RKO (cell line): ENCODE data around the gene ANKRD33B.
A peak's percentile ranks its signal among the peaks of the same experiment; 100 is the strongest.

ENCODE experiments used
- DNase-seq: peaks from one replicate; pipeline ENCODE4 v3.0.0-alpha.2; 2016; ENCODE audit warnings: low spot score

The ANKRD33B gene

DNA sequence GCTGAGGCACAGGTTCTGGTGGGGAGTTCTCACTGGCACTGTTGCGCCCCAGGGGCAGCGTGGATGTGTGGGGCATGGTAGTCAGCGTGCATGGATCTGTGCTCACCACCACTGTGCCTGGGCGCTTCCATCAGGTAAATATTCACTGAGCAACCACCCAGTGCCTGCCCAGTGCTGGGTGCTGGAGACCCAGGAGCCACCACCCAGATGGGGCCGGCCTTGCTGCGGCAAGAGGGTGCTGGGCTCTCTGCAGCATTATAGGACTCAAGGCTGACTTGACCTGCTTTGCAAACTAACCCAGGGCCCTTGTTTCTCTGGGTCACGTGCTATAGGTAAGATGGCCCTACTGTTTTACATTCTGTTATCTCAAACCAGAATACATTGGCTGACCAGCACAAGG lies 136.6 kb downstream of the ANKRD33B start:
- no peak for DNase-seq

DNA sequence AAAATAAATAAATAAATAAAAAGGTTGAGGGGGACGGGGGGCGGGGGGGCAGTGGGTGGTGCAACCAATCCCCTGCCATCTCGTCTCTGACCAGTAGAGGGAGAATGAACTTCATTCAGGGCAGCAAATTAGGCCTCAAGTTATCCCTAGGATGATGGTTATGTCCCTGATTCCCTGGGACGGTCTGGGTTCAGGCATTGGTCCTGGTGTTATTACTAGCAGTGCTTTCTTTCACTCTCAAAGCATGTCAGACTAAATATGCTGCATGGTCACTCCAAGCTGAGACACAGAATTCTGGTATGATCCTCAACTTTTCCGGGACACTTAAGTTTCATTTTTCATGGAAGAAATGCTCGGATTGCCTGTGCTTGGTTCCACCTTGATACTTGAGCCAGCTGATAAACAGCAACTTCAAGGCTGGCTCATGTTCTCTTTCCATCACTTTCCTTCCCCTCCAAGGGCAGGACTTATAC lies 137.7 kb downstream of the ANKRD33B start:
- peak; percentile 33 for DNase-seq

DNA sequence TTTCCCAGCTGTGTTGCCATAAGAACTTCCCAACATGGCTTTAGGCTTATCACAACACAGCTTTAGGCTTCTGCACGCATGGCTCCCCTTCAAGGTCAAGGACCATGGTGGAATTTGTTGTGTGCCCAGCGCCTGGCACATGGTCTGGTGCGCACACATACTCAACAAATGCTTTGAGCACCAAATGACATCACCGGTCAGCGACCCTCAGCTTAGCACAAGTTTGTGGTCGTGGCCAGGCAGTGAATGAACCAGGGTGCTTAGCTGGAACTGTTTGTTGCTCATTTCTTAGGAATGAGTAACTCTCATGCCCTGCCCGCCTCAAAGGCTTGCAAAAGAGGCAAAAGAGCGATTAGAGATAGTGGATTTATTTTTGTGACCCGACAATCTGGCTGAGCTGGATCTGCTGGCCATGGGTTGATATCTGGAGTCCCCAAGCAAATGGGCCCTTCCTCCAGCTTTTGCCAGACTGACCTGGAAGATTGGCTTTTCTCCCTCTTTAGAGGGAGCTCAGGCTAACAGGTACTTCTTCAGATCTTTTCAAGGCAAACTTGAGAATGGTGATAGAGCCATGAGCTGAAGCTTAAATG lies 138.3 kb downstream of the ANKRD33B start:
- DNase-seq, result peak; percentile 27

DNA sequence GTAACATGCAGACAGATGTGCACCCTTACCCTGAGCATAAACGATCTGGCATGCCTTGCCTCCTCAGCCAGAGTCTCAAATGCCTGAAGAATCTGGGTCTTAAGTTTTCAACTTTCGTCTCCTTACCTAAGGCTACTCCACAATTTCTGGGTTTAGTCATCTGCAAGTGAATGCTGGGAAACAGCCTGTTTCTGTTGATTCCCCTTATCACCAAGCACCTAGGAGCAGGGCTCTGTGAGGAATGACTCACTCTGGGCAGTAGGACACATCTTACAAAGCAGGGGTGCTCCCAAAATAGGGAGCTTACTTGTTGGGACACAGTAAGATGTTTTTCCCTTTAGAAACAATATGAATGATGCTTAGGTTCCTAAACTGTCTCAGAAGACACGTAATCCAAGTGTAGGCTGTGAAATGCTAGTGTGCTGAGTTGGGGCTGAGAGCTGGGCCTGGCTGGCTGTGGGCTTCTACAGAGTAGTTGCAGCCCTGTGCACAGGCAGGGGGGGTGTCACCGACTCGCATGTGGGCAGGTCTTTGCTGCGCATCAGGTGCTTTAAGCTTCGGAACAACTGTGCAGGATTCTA lies 139.1 kb downstream of the ANKRD33B start:
- DNase-seq, result peak; percentile 14

DNA sequence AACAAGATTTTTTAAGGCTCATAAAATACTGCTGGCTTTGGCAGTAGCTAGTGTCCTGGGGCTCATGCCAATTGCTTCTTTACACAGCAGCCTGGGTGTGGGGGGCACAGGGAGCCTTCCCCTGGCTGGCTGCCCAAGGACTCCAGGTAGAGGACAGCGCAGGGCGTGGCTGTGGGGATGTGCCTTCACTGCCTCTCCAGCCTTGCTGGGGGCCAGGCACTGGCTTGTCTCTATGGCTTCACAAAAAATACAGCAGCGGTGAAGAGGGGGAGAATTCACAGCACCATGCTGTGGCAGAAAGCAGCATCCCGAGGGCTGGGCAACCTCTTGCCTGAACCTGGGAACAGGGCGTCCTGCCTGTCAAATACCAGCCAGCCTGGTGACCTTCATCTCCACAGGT lies 139.8 kb downstream of the ANKRD33B start:
- no peak for DNase-seq

DNA sequence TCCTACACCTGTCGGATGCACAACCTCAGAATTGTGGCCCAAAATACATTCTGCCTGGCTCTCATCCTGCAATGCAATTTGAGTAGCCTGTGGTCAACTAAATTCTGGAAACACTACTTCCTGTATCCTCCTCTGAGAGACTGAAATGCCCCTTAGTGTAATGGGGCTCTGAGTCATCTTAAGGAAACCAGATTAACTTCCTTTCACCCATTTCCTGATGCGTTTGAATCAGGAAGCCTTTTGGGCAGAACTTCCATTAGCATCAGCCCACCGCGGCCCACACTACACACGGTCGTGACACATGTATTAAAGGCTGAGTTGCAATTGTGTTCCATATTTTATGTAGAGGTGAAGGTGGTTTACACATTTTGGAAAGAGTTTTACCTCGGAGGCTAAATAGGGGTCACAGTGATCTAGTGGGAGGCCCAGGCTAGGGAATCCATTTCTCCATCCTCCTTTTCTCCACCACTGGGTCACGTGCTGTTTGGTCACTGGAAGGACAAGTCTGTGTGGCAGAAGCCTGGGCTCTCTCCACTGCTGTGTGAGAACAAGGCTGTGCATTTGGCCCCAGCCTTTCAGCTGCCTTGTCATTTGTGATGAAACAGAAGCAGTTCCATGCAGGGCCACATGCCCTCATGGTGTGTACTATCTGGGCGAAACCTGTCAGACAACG lies 141.2 kb downstream of the ANKRD33B start:
- DNase-seq, result peak; percentile 47

DNA sequence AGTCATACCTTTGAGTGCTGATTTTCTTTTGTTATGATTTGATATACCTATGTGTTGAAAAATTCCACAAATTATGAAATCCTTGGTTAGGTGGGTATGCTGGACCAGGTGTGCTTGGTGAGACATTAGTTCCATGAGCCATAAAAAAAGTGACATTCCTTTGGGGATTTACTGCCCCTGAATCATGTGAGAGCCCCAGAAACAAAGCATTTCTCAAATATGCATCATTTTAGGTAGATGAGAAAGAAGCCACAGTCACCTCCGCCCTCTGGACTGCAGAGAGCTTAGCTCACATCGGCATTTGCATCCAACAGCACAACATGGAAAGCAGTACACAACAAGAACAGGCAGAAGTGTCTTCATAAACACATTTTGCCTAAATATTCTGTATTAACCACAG lies 141.9 kb downstream of the ANKRD33B start:
- peak; percentile 14 for DNase-seq

DNA sequence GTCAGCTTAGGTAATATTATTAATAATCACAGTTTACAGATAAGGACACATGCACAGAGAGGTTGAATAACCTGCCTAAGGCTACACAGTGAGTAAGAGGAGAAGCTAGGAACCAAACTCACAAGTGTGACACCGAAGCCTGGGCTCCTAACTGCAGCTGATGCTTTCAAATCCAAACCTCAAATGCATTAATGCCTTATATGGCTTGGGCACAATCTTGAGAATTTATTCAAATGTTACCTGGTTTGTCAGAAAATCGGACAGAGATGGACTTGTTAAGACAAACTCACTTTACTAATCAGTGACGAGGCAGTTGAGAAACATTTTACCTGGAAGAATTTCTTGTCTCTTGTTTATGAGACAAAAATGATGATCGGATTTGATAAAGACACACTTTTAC lies 142.5 kb downstream of the ANKRD33B start:
- DNase-seq, result no peak
